HG03103 (cell line): ENCODE data around the gene EIF2B2.

Experiments
- ATAC-seq: cut with Tn5 transposase; IDR thresholded peaks from one replicate; pipeline ENCODE4 v1.9.1; 2021; ENCODE audit warnings: low read depth; ENCODE audit not compliant: unreplicated experiment

The EIF2B2 gene

DNA sequence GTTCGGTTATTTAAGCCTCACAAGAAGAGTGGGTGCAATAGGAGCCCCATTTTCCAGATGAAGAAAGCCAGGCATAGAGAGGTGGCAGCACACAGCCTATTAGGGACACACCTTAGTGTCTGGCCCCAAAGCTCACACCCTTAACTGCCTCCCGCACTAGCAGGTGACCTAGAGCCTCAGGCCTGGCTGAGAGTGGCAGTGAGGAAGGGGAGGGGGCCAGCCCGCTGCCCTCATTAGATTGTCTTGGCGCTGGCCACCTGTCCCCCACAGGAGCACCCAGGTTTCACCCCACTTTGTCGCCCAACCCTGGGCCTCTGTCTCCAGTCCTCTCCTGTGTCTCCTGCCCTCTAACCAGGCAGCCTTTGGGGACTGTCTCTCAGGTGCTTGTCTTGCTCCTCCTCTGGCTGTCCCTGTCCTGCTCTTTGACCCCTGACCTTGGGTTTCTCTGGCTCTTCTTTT is 28.8 kb upstream of the EIF2B2 start:
- ATAC-seq: no peak

- ATAC-seq: no peak
Observed at GRCh38 chr14:74974364-74975058, 28.2 kb upstream of the EIF2B2 start.

GRCh38 chr14:74975059-74975810 is 27.5 kb upstream of the EIF2B2 start:
- ATAC-seq: no peak

- ATAC-seq: no peak
Observed at GRCh38 chr14:74976264-74977113, 26.2 kb upstream of the EIF2B2 start.

GRCh38 chr14:74977164-74977900 is 25.4 kb upstream of the EIF2B2 start:
- ATAC-seq: no peak

GRCh38 chr14:74977901-74978385 is 24.8 kb upstream of the EIF2B2 start:
- ATAC-seq: no peak

GRCh38 chr14:74978416-74978947 is 24.2 kb upstream of the EIF2B2 start:
- no peak for ATAC-seq

GRCh38 chr14:74979029-74979428 is 23.7 kb upstream of the EIF2B2 start:
- ATAC-seq: no peak

DNA sequence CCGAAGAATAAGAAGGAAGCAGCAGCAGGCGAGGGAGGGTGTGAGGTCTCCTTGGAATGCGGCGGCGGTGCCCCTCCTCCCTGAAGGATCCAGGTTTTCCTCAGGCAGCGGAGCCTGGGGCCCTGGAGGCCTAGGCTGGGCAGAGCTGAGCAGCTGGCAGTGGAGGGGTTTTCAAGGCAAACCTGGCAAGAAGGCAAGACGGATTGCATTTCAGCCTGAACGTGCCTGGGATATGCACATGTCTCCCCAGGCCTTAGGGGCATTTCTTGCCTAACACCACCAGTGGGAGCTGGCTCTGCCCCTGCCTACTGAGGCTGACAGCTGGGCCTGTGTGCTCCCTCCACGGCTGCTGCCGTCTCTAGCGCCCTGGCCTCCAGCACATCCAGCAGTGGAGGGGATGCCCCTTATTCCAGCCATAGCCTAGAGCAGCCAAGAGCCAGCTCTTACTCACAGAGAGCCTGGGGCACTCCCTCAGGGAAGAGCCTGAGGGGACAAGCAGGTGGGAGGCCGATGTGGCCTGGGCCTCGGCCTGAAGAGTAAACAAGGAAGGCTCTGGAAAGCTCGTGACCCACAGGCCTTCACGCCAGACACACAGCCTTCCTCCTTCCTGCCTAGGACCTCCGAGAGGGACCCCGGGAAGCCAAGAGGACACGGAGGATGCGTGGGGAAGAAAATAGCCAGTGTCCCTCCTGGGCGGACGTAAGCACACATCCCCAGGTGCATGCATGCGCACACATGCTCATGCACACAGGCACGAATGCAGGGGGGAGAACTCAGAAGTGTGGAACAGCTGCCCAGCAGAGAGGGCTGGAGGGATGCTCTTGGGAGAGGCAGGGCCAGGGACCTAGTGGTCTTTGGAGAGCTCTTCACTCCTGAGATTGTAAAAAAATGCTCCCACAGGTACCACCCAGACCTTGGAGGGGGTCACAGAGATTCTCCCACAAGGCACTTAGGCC is 23.0 kb upstream of the EIF2B2 start:
- ATAC-seq: no peak

DNA sequence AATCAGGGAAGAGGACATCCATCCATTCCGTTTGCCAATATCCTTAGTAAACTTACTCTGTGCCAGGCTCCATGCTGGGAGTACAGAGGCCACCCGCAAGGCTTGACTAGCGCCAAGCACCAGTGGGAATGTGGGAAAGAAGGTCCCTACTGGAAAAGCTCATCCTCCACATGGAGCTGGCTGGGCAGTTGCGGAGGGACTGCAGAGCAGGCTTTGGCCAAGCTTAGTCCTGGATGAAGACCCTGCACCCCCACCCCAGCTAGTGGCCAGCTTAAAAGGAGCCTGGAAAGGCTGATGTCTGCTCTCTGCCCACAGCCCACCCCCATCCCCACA is 22.4 kb upstream of the EIF2B2 start:
- ATAC-seq: no peak

- ATAC-seq: no peak
Observed at GRCh38 chr14:74980731-74981461, 21.8 kb upstream of the EIF2B2 start.

- no peak for ATAC-seq
Observed at GRCh38 chr14:74981462-74981782, 21.3 kb upstream of the EIF2B2 start.

GRCh38 chr14:74981833-74982232 is 20.9 kb upstream of the EIF2B2 start:
- no peak for ATAC-seq

GRCh38 chr14:74982661-74983060 is 20.1 kb upstream of the EIF2B2 start:
- no peak for ATAC-seq

GRCh38 chr14:74983343-74983742 is 19.4 kb upstream of the EIF2B2 start:
- no peak for ATAC-seq

- ATAC-seq: no peak
Observed at GRCh38 chr14:74984236-74985027, 18.3 kb upstream of the EIF2B2 start.

GRCh38 chr14:74985028-74985310 is 17.8 kb upstream of the EIF2B2 start:
- no peak for ATAC-seq

- no peak for ATAC-seq
Observed at GRCh38 chr14:74985806-74986205, 16.9 kb upstream of the EIF2B2 start.
